HepG2 (cell line): ENCODE data around the gene PYGB. TPM values are rescaled to one million over a fixed set of nuclear protein-coding genes. Genes with fewer than 3 reads are reported as not detected.

Experiments used
- AGO1 ChIP-seq: fragments of 200-400 bp; formaldehyde crosslinking; IDR thresholded peaks from 2 replicates; pipeline ENCODE4 v1.6.1; 2017; ENCODE audit warnings: mild to moderate bottlenecking, low read depth, low read length, moderate library complexity; ENCODE audit not compliant: poor library complexity, severe bottlenecking
- AHDC1 ChIP-seq: sonication (generic); formaldehyde crosslinking; IDR thresholded peaks from 2 replicates; pipeline ENCODE4 v1.5.1; 2020; ENCODE audit warnings: mild to moderate bottlenecking, missing genetic modification reagents, borderline replicate concordance
- ARNT2 ChIP-seq: sonication (generic); formaldehyde crosslinking; IDR thresholded peaks from 2 replicates; pipeline ENCODE4 v1.8.0; 2022; ENCODE audit warnings: mild to moderate bottlenecking, low read depth, missing genetic modification reagents, moderate library complexity
- BRCA1 ChIP-seq: sonication (generic); formaldehyde crosslinking; IDR thresholded peaks from 2 replicates; pipeline ENCODE4 v1.4.0; 2020; ENCODE audit warnings: missing genetic modification reagents
- BRD4 ChIP-seq: sonication (generic); formaldehyde crosslinking; IDR thresholded peaks from 2 replicates; pipeline ENCODE4 v1.4.0; 2020; ENCODE audit warnings: missing genetic modification reagents
- DNMT1 ChIP-seq: sonication (generic); formaldehyde crosslinking; IDR thresholded peaks from 2 replicates; pipeline ENCODE4 v1.5.1; 2020; ENCODE audit warnings: mild to moderate bottlenecking, missing genetic modification reagents
- KDM4B ChIP-seq: sonication (generic); formaldehyde crosslinking; IDR thresholded peaks from 2 replicates; pipeline ENCODE4 v1.4.0; 2020; ENCODE audit warnings: missing genetic modification reagents
- RNF2 ChIP-seq: fragments of 450-650 bp; conservative IDR thresholded peaks from 2 replicates; pipeline ENCODE4 v1.6.1; 2016; ENCODE audit warnings: low read depth
- RORA ChIP-seq: sonication (generic); formaldehyde crosslinking; IDR thresholded peaks from 2 replicates; pipeline ENCODE4 v1.5.0; 2020; ENCODE audit warnings: mild to moderate bottlenecking, missing genetic modification reagents, moderate library complexity
- TFDP1 ChIP-seq: IDR thresholded peaks from 2 replicates; pipeline ENCODE4 v1.6.1; 2016; ENCODE audit warnings: missing compliant biosample characterization, missing genetic modification reagents, borderline replicate concordance
- TFDP2 ChIP-seq: sonication (generic); formaldehyde crosslinking; IDR thresholded peaks from 2 replicates; pipeline ENCODE4 v1.4.0; 2020; ENCODE audit warnings: missing genetic modification reagents
- ZNF275 ChIP-seq: sonication (generic); formaldehyde crosslinking; IDR thresholded peaks from 2 replicates; pipeline ENCODE4 v1.8.0; 2022; ENCODE audit warnings: missing genetic modification reagents, mild to moderate bottlenecking, inconsistent platforms, borderline replicate concordance
- ZNF615 ChIP-seq: sonication (generic); formaldehyde crosslinking; IDR thresholded peaks from 2 replicates; pipeline ENCODE4 v1.5.0; 2020; ENCODE audit warnings: mild to moderate bottlenecking, missing genetic modification reagents, borderline replicate concordance
- ZNF75D ChIP-seq: sonication (generic); formaldehyde crosslinking; IDR thresholded peaks from 2 replicates; pipeline ENCODE4 v1.8.1; 2023; ENCODE audit warnings: missing genetic modification reagents, mild to moderate bottlenecking, borderline replicate concordance
- ZNF800 ChIP-seq: sonication (generic); formaldehyde crosslinking; IDR thresholded peaks from 2 replicates; pipeline ENCODE4 v1.4.0; 2020; ENCODE audit warnings: missing genetic modification reagents
- ZSCAN31 ChIP-seq: sonication (generic); formaldehyde crosslinking; IDR thresholded peaks from 2 replicates; pipeline ENCODE4 v1.5.0; 2020; ENCODE audit warnings: low read depth, mild to moderate bottlenecking, missing genetic modification reagents
- polyA plus RNA-seq, 8 experiments: library from polyadenylated mRNA; depleted of rRNA in 3 of 8; stranded (reverse) in 7 of 8; unstranded in 1 of 8; fragments of >200 nt; fragmentation: Illumina TruSeq in 4 of 8; extraction: Trizol in 4 of 8; gene quantifications; 2 replicates each; pipeline versions ENCODE4 v1.2.1 to v1.2.3, GENCODE V29; 2011 to 2016; ENCODE audit warnings: low read depth in 4 of 8, missing spikeins in 1 of 8, mixed read lengths in 1 of 8; ENCODE audit not compliant: insufficient read depth in 1 of 8
- total RNA-seq, 5 experiments: library from RNA; depleted of rRNA; stranded (reverse); fragments of >200 nt; fragmentation: Illumina TruSeq; extraction: Trizol; gene quantifications; 2 replicates each; pipeline ENCODE4 v1.2.3, GENCODE V29; 2016; ENCODE audit warnings: low read depth in 1 of 5

The PYGB gene
- total and polyA plus RNA-seq, 2 of the 13 experiments (the other 11 are each of a cell fraction or from before 2014, with no cell fraction given): 24.2 to 86.3 TPM

GRCh38 chr20:25226433-25227316, 21.2 kb upstream of the PYGB start (continued):
- TF ChIP-seq TFDP1 (CRISPR knock-in tag) (peak; percentile 85; the same call in 1 of the 2 replicates), ZNF800 (CRISPR knock-in tag) (0 out of 2 replicates have a peak, but pooled peaks have one; percentile 46), RNF2 (0 out of 2 replicates have a peak, but pooled peaks have one; percentile 34), TFDP2 (CRISPR knock-in tag) (peak; percentile 75), KDM4B (CRISPR knock-in tag) (peak; percentile 16; the same call in 1 of the 2 replicates), ZNF275 (CRISPR knock-in tag) (peak; percentile 88), ZSCAN31 (CRISPR knock-in tag) (peak; percentile 79; the same call in 1 of the 2 replicates), RORA (CRISPR knock-in tag) (0 out of 2 replicates have a peak, but pooled peaks have one; percentile 49), ZNF75D (peak; percentile 66; the same call in 1 of the 2 replicates), BRD4 (CRISPR knock-in tag) (peak; percentile 3; the same call in 1 of the 2 replicates), AGO1 (peak; percentile 52), ARNT2 (CRISPR knock-in tag) (no peak; the same call in none of the 2 replicates), DNMT1 (peak; percentile 86; the same call in 1 of the 2 replicates), BRCA1 (CRISPR knock-in tag) (no peak), ZNF615 (CRISPR knock-in tag) (no peak; the same call in 1 of the 2 replicates), AHDC1 (CRISPR knock-in tag) (no peak)
